Measurements from ENCODE around the gene MMD. TPM values are rescaled to one million over a fixed set of nuclear protein-coding genes. Genes with fewer than 3 reads are reported as not detected.

The MMD gene
- total and polyA plus RNA-seq, 9 of the 15 experiments (the other 6 are each of a cell fraction or from before 2014, with no cell fraction given), result 3.1 to 18.9 (median 10.7) TPM

DNA sequence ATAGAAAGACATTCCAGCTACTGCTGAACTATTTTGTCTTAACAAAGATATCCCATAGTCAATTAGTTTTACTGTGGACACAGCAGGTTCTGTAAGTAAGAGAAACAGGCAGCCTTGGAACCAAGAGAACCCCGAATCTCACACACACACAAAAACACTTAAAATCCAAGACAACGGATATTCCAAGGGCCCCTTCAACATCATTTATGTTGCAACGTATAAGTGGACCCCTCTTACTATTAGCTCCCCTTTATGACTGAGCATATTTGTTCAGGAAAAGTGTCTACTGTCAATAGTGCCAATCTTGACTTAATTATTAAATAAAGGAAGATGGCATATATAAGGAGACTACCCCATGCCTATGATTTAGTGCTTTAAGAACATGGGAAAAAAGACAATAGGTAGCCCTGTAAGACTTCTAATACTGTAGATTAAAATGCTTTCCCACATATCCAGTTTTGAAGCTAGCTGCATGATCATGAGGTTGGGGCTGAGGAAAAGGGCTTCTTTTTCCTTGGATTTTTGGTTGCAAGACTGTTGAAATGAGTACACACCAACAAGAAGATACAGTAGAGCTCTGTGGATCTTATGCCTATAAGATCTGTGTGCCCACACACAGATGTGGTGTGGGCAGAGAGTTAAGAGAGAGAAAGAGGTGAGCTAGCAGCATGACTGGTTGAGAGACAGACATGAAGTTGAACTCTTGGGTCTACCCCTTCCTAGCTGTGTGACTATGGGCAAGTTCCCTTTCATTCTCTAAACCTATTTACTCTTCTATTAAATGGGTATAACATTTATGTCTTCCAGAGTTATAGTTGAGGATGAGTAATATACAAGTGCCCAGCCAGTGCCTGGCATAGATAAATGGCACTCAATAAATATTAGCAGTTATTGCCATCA, 3.0 kb downstream of the MMD start:
- no peak for TF ChIP-seq EP300 (IDR thresholded peaks at IDR 0.05; ENCODE audit: low read length)
- no peak for TF ChIP-seq SAP30 (IDR thresholded peaks at IDR 0.05; ENCODE audit: borderline replicate concordance, insufficient read depth, low read depth, low read length, poor library complexity, severe bottlenecking)
- TF ChIP-seq MCM2 (IDR thresholded peaks at IDR 0.05; ENCODE audit: low read depth), result no peak
- TF ChIP-seq GATA2 (CRISPR knock-in tag; IDR thresholded peaks at IDR 0.05), result no peak
- no peak for TF ChIP-seq E2F3 (CRISPR knock-in tag; IDR thresholded peaks at IDR 0.05)
- TF ChIP-seq POLR2H (tag; IDR thresholded peaks at IDR 0.05; ENCODE audit: low read depth), result no peak
- TF ChIP-seq THAP7 (CRISPR knock-in tag; IDR thresholded peaks at IDR 0.05), result no peak
- no peak for TF ChIP-seq SMARCE1 (IDR thresholded peaks at IDR 0.05)
- Histone ChIP-seq H2AFZ (ENCODE audit: low read depth, low read length) (no peak overlapping the region), H3K9me3 (replicated peaks; ENCODE audit: control insufficient read depth, insufficient read depth, low read depth, low read length) (no peaks in the 10 kb centered on the region), H3K9ac (ENCODE audit: insufficient read depth in 1 of 2, low read depth in 2 of 2, low read length in 2 of 2) (no peak overlapping the region), H3K36me3 (ENCODE audit: control insufficient read depth, insufficient read depth, low read length) (peaks cover 6% of the 10 kb centered on the region), H3K4me1 (replicated peaks in 1 of 2; ENCODE audit: control insufficient read depth in 2 of 2, insufficient read depth in 2 of 2, low read length in 2 of 2) (peaks cover 11% of the 10 kb centered on the region in 2 experiments), H4K20me1 (replicated peaks; ENCODE audit: control insufficient read depth, insufficient read depth, low read length) (no peaks in the 10 kb centered on the region), H3K9me1 (ENCODE audit: control insufficient read depth, insufficient read depth, low read length) (no peaks in the 10 kb centered on the region), H3K27ac (ENCODE audit: extremely low read depth, low read depth, low read length) (no peak overlapping the region), H3K4me3 (no peak overlapping the region), H3K4me2 (ENCODE audit: insufficient read depth, low read length) (no peak overlapping the region), H3K79me2 (ENCODE audit: control insufficient read depth, insufficient read depth, low read length) (peaks cover 27% of the 10 kb centered on the region), H3K27me3 (ENCODE audit: control insufficient read depth in 2 of 2, insufficient read depth in 2 of 2, low read length in 2 of 2) (no peaks in the 10 kb centered on the region)
- no peak for DNase-seq (ENCODE audit: extremely low read depth in 1 of 4, low spot score in 3 of 4)
- intact Hi-C loops (cut with micrococcal nuclease), result no loop called here
- FAIRE-seq, result no peak
- no TSS peak for BruUV-seq (replicated peaks)
- CTCF ChIA-PET (ENCODE audit: low intra/inter-chr PET ratio), result no interaction called here
- ATAC-seq, result no peak
- POLR2A ChIA-PET, result interaction anchor here (1.0 kb wide), 1 partner anchor 15 kb away, joined by 3 read pairs; no protein-coding TSS in a partner anchor
- in situ Hi-C loops (cut with MboI), result no loop called here
- 72% methylated on average over 3 of the region's 3 CpGs for WGBS (ENCODE audit: insufficient coverage, low coverage, missing lambda C conversion rate)

All from K562 (cell line).